IPS-NIHi11 (cell line): ENCODE results near the gene ACP2.
"Not testable (repeated sequence)": the region's sequence is repeated elsewhere in the genome, so short reads cannot be mapped to it uniquely, and the experiment has no call there.

Source experiments
- DNase-seq: peaks from one replicate; pipeline ENCODE4 v3.0.0; 2012; ENCODE audit warnings: mixed read lengths, low spot score

ACP2 gene

DNA sequence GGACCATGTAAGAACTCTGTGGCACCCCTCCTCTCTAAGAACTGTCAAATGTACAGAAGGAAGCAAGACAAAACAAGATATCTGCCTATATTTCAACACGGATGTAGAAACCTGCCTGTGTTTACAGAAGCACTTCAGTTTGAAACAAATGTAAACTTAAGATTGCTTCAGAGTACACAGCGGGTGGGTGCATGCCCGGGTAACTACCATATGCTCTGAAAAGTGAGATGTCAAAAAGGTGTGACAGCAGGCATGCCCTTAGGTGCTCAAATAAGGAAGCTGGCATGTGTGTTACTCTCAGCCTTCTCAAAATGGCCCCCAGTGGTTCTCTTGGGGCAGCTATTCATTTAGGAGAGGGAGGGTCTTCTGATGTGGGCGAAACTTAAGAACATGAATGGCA, 5.2 kb downstream of the ACP2 start:
- DNase-seq, result no peak

GRCh38 chr11:47242596-47243192, 5.9 kb downstream of the ACP2 start:
- DNase-seq, result no peak

- DNase-seq, result no peak
These were observed 6.7 kb downstream of the ACP2 start for GRCh38 chr11:47241841-47242301.

DNA sequence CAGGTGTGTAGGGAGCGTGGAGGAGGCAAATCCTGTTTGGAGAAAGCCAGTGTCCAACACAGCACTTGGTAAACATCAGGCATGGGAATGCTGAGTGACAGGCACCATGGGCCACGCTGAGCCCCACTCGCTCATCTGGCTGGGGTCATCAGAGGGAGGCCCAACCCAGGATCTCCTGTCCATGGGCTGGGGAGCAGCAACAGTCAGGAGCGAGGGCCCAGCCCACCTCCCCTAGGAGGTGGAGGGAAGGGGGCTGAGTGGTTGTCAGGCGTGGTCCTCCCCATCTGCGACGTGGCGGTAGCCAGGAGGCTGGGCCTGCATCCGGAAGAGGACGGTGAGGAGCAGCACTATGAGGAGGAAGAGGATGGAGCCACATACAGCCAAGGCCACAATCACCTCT, 8.8 kb downstream of the ACP2 start:
- no peak for DNase-seq

DNA sequence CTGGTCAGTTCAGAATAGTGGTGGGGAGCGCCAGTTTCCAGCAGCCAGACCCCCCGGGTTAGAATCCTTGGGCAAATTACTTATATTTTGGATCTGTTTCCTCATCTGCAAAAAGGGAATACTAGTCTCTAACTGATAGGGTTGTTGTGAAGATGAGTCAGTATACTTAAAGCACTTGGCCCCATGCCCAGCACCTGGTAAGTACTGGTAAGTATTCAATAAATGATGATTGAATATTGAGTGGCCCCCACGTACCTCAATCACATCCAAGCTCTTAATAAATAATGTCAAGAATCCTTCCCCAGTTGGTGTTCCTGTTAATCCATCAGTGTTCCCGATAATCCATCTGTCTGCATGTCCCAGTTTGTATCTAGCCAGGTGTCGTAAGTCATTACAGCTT, 12.1 kb downstream of the ACP2 start:
- no peak for DNase-seq

GRCh38 chr11:47235163-47235562, 13.5 kb downstream of the ACP2 start:
- no peak for DNase-seq

GRCh38 chr11:47234669-47235100, 13.9 kb downstream of the ACP2 start:
- DNase-seq, result no peak

- DNase-seq, result peak; percentile 29
These were observed 14.5 kb downstream of the ACP2 start for GRCh38 chr11:47233989-47234668.

DNA sequence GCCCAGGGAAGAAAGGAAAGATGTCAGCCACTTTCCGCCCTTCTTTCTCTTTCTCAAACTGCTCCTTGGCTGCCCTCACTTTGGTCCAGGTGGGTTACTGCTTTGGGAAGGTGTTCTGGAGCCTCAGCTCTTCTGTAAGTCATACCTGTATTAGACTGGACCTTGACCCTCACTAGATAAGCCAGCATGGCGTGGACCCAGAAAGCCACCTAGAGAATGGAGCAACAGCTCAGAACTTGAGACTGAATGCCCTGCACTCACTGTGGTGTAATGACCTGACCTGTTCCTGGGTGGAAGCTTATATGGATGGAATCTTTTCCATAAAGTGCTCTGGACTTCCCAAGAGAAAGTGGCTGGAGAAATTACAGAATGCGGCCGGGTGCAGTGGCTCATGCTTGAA, 15.6 kb downstream of the ACP2 start:
- DNase-seq, result no peak

DNA sequence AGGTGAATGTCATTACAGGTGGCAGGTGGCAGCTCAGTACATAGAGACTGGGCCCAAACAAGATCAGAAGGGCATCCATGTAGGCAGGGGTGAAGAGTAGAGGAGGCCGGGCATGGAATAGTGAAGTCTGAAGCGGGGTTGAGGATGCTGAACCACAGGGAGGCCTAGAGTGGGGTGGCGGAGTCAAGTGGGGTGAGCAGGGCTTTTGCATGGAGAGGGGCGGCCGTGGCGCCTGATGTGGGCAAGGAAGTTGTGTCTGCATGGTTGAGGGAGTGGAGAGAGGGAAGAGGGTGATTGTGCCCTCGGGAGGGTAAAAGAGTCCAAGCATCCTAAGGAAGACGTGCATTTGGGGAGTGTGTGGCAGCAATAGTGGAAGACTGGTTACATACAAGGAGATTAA, 19.5 kb downstream of the ACP2 start:
- DNase-seq, result no peak

DNA sequence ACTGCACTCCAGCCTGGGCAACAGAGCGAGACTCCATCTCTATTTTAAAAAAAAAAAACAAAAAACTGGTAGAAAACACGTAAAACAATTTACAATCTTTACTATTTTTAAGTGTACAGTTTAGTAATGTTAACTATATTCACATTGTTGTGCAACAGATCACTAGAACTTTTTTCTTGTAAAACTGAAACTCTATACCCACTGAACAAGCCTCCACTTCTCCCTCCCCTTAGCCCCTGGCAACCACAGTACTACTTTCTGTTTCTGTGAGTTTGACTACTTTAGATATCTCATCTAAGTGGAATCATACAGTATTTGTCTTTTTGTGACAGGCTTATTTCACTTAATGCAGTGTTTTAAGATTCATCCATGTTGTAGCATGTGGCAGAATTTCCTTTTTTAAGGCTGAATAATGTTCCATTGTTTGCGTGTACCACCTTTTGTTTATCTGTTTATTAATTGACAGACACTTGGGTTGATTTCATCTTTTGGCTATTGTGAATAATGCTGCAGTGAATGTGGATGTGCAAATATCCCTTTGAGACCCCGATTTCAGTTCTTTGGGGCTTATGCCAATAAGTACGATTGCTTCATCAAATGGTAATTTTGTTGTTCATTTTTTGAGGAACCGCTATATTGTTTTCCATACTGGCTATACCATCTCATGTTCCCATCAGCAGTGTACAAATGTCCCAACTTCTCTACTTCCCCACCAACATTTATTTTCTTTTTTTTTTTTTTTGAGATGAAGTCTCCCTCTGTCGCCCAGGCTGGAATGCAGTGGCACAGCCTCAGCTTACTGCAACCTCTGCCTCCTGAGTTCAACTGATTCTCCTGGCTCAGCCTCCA, 22.8 kb downstream of the ACP2 start:
- DNase-seq, result no peak

- no peak for DNase-seq
These were observed 25.9 kb downstream of the ACP2 start for GRCh38 chr11:47222696-47223095.

- DNase-seq, result no peak
These were observed 28.2 kb downstream of the ACP2 start for GRCh38 chr11:47220401-47220821.

- DNase-seq, result no peak
These were observed 32.4 kb downstream of the ACP2 start for GRCh38 chr11:47216121-47216798.

DNA sequence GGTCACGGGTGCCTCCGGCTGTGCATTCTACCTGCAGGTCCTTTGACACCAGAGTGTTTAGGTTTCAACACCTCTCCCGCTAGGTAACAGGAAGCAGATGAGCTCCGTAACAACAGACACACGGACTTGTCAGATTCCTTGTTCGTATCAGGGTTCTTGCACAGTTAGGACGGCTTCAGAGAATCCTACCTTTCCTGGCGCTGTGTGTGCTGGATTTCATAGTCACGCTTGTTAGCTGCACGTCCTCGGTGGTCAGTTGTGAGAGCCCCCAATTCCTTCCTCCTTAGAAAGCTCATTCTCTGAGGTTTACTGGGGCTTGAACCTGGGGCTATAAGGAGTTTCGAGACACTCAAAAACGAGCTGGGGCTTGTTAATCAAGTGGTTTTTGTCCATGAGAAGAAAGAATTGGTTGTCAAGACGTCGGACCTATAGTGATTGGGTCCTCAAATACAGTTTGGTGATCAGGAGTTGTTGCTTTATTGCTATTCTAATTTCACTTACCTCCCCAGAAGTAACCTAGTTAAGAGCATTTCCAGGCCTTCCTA, 33.2 kb downstream of the ACP2 start:
- DNase-seq, result peak; percentile 36

GRCh38 chr11:47213950-47214565, 34.6 kb downstream of the ACP2 start:
- peak; percentile 89 for DNase-seq

DNA sequence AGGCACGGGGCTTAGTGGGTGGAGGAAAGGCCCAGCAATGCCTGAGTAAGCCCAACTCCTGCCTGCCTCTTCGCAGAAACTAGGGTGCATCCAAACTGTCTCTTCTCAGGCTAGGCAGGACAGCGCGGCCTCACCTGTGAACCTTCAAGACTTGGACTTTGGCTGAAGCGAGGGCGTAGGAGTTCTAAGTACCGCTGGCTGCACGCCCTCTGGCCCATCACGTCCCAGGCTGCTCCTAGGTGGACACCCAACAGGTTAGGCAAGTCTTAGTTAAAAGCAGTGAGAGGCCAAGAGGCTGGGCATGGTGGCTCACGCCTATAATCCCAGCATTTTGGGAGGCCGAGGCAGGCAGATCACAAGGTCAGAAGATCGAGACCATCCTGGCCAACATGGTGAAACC, 35.7 kb downstream of the ACP2 start:
- no peak for DNase-seq

- DNase-seq, result no peak
These were observed 40.0 kb downstream of the ACP2 start for GRCh38 chr11:47208628-47209027.

DNA sequence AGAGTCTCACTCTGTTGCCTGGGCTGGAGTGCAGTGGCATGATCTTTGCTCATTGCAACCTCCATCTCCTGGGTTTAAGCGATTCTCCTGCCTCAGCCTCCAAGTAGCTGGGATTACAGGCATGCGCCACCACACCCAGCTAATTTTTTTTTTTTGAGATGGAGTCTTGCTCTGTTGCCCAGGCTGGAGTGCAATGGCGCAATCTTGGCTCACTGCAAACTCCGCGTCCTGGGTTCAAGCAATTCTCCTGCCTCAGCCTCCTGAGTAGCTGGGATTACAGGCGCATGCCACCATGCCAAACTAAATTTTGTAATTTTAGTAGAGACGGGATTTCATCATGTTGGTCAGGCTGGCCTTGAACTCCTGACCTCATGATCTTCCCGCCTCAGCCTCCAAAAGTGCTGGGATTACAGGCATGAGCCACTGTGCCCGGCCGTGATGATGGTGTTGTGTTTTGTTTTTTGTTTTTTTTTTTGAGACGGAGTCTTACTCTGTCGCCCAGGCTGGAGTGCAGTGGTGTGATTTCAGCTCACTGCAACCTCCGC, 40.5 kb downstream of the ACP2 start:
- DNase-seq, result not testable (repeated sequence)

DNA sequence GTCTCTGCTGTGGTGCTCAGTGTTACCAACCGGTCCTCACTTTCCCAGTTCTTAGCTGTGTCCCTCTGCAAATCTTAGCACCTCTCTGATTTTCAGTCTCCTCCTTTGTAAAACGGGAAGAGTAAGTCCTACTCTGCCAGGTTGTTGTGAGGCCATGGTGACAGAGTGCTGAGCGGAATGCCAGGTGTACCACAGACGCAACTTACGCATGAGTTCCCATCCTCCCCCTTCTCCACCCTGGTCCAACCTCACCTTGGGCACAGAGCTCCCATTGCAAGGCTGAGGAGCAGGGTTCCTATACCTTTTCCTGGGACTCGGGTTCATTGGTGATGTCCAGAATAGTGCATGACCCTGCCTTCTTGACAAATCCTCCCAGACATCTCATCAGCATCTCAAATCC, 41.2 kb downstream of the ACP2 start:
- DNase-seq, result no peak

DNA sequence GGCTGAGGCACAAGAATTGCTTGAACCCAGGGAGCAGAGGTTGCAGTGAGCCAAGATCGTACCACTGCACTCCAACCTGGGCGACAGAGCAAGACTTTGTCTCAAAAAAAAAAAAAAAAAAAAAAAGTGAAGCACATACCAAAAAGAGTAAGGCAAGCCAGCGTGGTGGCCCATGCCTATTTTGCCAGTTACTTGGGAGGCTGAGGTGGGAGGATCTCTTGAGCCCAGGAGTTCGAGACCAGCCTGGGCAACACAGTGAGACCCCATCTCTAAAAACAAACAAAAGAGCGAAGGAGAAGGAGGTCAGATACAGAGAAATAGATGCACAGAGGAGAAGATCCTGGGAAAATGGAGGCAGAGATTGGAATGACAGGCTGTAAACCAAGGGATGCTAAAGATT, 42.0 kb downstream of the ACP2 start:
- not testable (repeated sequence) for DNase-seq
